ENCODE measurements around the gene SLC16A2. TPM values are rescaled to one million over a fixed set of nuclear protein-coding genes. Genes with fewer than 3 reads are reported as not detected.

The SLC16A2 gene
- total RNA-seq, 2 experiments from 2014 or later, result 0.36 TPM

DNA sequence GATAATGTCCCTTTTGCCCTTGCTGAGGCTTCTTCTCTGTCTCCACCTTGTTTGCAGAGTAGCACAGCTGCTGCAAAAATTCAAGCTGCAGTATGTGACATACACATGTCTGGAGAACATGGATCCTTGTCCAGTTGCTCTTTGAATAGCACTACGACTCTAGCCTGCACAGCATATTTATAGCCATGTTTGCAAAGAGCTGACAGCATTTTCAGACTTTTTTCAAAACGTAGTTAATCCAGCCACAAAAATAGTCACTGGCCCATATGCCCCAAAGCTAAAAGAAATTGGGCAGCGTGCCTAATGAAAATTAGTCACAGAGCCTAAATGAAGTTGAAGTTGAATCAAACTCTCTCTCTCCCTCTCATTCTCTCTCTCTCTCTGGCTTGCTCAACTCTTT, 17.5 kb downstream of the SLC16A2 start:
- ATAC-seq (no peak), DNase-seq (no peak)
- ChIA-PET CTCF (no interaction called here), POLR2A (no interaction called here)
- no peaks in the 10 kb centered on the region for H3K27me3 Mint-ChIP-seq
- TF ChIP-seq, protein P1, sequence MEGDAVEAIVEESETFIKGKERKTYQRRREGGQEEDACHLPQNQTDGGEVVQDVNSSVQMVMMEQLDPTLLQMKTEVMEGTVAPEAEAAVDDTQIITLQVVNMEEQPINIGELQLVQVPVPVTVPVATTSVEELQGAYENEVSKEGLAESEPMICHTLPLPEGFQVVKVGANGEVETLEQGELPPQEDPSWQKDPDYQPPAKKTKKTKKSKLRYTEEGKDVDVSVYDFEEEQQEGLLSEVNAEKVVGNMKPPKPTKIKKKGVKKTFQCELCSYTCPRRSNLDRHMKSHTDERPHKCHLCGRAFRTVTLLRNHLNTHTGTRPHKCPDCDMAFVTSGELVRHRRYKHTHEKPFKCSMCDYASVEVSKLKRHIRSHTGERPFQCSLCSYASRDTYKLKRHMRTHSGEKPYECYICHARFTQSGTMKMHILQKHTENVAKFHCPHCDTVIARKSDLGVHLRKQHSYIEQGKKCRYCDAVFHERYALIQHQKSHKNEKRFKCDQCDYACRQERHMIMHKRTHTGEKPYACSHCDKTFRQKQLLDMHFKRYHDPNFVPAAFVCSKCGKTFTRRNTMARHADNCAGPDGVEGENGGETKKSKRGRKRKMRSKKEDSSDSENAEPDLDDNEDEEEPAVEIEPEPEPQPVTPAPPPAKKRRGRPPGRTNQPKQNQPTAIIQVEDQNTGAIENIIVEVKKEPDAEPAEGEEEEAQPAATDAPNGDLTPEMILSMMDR (IDR thresholded peaks at IDR 0.05), result no peak
- H3K9me3 Mint-ChIP-seq, result no peaks in the 10 kb centered on the region
- no peak overlapping the region for H3K27ac Mint-ChIP-seq
- H3K4me1 Mint-ChIP-seq (ENCODE audit: low read depth), result no peaks in the 10 kb centered on the region
- no peaks in the 10 kb centered on the region for H3K36me3 Mint-ChIP-seq (ENCODE audit: low read depth)
- intact Hi-C loops (cut with micrococcal nuclease), result no loop called here
- no peak overlapping the region for H3K4me3 Mint-ChIP-seq

DNA sequence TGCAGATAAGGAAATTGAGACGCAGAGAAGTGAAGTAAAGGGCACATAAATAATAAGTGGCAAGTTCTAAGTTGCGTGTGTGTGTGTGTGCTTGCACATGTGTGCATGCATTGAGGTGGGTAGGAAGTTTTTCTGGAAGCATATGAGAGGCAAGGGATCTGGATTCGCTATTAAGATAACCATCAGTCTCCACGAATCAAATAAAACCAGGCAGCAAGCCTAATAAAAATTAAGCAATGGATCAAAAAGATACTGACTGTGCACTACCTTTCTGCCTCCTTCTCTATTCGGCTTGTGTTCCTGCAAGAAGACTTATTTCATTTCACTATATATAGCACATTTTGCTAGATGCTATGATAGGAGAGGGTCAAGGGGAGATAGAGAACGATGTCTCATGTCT, 23.8 kb downstream of the SLC16A2 start:
- Mint-ChIP-seq H3K36me3 (ENCODE audit: low read depth) (no peaks in the 10 kb centered on the region), H3K4me3 (no peak overlapping the region), H3K27me3 (no peaks in the 10 kb centered on the region), H3K27ac (no peak overlapping the region), H3K9me3 (no peaks in the 10 kb centered on the region), H3K4me1 (ENCODE audit: low read depth) (peaks cover 5% of the 10 kb centered on the region)
- ATAC-seq (no peak), DNase-seq (no peak)
- TF ChIP-seq, protein P1 (IDR thresholded peaks at IDR 0.05), result no peak
- intact Hi-C loops (cut with micrococcal nuclease), result no loop called here
- ChIA-PET POLR2A (no interaction called here), CTCF (no interaction called here)

DNA sequence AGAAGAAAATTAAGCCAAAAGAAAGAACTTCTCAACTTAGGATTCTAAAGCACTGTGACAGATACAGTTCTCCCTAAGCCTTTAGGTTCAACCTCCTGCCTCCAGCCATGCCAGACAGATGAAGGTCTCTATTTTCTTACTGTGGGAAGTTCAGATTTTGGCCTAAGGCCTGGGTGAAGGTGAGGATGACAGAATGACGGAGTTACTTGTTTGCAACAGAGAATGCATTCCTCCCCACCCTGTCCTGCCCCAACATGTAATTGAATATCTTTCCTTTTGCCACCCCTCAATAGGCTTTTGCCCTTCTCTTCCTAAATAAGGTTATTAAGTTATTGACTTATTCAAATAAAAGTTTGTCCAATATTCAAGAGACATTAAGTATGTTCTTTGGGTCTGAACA, 25.6 kb downstream of the SLC16A2 start:
- ChIA-PET POLR2A (no interaction called here), CTCF (no interaction called here)
- intact Hi-C loops (cut with micrococcal nuclease), result no loop called here
- no peaks in the 10 kb centered on the region for H3K36me3 Mint-ChIP-seq (ENCODE audit: low read depth)
- H3K27me3 Mint-ChIP-seq, result no peaks in the 10 kb centered on the region
- peaks cover 21% of the 10 kb centered on the region for H3K4me1 Mint-ChIP-seq (ENCODE audit: low read depth)
- no peak for ATAC-seq
- no peaks in the 10 kb centered on the region for H3K9me3 Mint-ChIP-seq
- no peak for DNase-seq
- H3K27ac Mint-ChIP-seq, result no peak overlapping the region
- no peak overlapping the region for H3K4me3 Mint-ChIP-seq
- TF ChIP-seq, protein P1 (IDR thresholded peaks at IDR 0.05), result no peak

GRCh38 chrX:74448669-74449068, 27.4 kb downstream of the SLC16A2 start:
- TF ChIP-seq, protein P1 (IDR thresholded peaks at IDR 0.05), result no peak
- CTCF ChIA-PET, result no interaction called here
- ATAC-seq (no peak), DNase-seq (no peak)
- Mint-ChIP-seq H3K9me3 (no peaks in the 10 kb centered on the region), H3K27ac (no peak overlapping the region), H3K4me1 (ENCODE audit: low read depth) (peaks cover 21% of the 10 kb centered on the region), H3K36me3 (ENCODE audit: low read depth) (no peaks in the 10 kb centered on the region), H3K27me3 (no peaks in the 10 kb centered on the region), H3K4me3 (no peak overlapping the region)
- intact Hi-C loops (cut with micrococcal nuclease), result no loop called here
- POLR2A ChIA-PET, result no interaction called here

- TF ChIP-seq, protein P1 (IDR thresholded peaks at IDR 0.05), result no peak
- CTCF ChIA-PET, result interaction anchor here (1.1 kb wide), 1 partner anchor 12 kb away, joined by 3 read pairs; no protein-coding TSS in a partner anchor
- H3K9me3 Mint-ChIP-seq, result no peaks in the 10 kb centered on the region
- no peak overlapping the region for H3K4me3 Mint-ChIP-seq
- no peak for ATAC-seq
- no peak overlapping the region for H3K27ac Mint-ChIP-seq
- POLR2A ChIA-PET, result no interaction called here
- peaks cover 21% of the 10 kb centered on the region for H3K4me1 Mint-ChIP-seq (ENCODE audit: low read depth)
- intact Hi-C loops (cut with micrococcal nuclease), result no loop called here
- DNase-seq, result peak; percentile 17
- no peaks in the 10 kb centered on the region for H3K36me3 Mint-ChIP-seq (ENCODE audit: low read depth)
- no peaks in the 10 kb centered on the region for H3K27me3 Mint-ChIP-seq
These were observed 28.1 kb downstream of the SLC16A2 start for GRCh38 chrX:74449322-74449936.

Data from activated CD8-positive, alpha-beta T cell treated with anti-CD3 and anti-CD28 coated beads for 36 hours (primary cell).